Fibroblast of villous mesenchyme (primary cell): ENCODE data around the gene NUP210L. TPM values are rescaled to one million over a fixed set of nuclear protein-coding genes. Genes with fewer than 3 reads are reported as not detected.

Experiments
- DNase-seq: peaks from one replicate; pipeline ENCODE4 v3.0.0-alpha.2; 2010; ENCODE audit warnings: low read depth
- H3K4me3 ChIP-seq: 2 replicates; pipeline ENCODE4 v1.5.1; 2011; ENCODE audit warnings: low read depth, mild to moderate bottlenecking, low read length
- CTCF ChIP-seq: IDR thresholded peaks from 2 replicates; pipeline ENCODE4 v1.5.1; 2012; ENCODE audit warnings: low read depth, mild to moderate bottlenecking, low read length; ENCODE audit not compliant: insufficient read depth
- total RNA-seq: library from RNA; depleted of rRNA; stranded (reverse); fragments of >200 nt; gene quantifications from 2 replicates; pipeline ENCODE4 v1.2.3, GENCODE V29; 2012

NUP210L gene
- total RNA-seq, 1 donor: under 0.01 TPM

- no peak overlapping the region for H3K4me3 ChIP-seq
- no peak for DNase-seq
- no peak for TF ChIP-seq CTCF
Observed at GRCh38 chr1:153959454-153959853, 195.4 kb downstream of the NUP210L start.

- no peak for TF ChIP-seq CTCF
- DNase-seq: no peak
- H3K4me3 ChIP-seq: peak overlapping the region; percentile 34
Observed at GRCh38 chr1:153958961-153959260, 196.0 kb downstream of the NUP210L start.

GRCh38 chr1:153958111-153958960, 196.5 kb downstream of the NUP210L start, which contains the start of gene CRTC2:
Gene CRTC2 (minus strand): TSS chr1:153958612. CDS start chr1:153958497, 115 bp downstream.
- H3K4me3 ChIP-seq: peak within 1 kb of the TSS; percentile 97
- peak; percentile 99 for DNase-seq
- TF ChIP-seq CTCF: no peak

- no peak for TF ChIP-seq CTCF
- H3K4me3 ChIP-seq: peak overlapping the region; percentile 97
- DNase-seq: peak; percentile 38
Observed at GRCh38 chr1:153957744-153958110, 197.1 kb downstream of the NUP210L start.

- TF ChIP-seq CTCF: no peak
- no peak for DNase-seq
Observed at GRCh38 chr1:153956997-153957715, 197.7 kb downstream of the NUP210L start.

GRCh38 chr1:153954826-153955225, 200.0 kb downstream of the NUP210L start:
- TF ChIP-seq CTCF: no peak
- DNase-seq: no peak
- no peak overlapping the region for H3K4me3 ChIP-seq

More at GRCh38 chr1:153956997-153957715, 197.7 kb downstream of the NUP210L start:
- H3K4me3 ChIP-seq: peak overlapping the region; percentile 97
